ENCODE measurements around the gene IQCM.

IQCM gene

DNA sequence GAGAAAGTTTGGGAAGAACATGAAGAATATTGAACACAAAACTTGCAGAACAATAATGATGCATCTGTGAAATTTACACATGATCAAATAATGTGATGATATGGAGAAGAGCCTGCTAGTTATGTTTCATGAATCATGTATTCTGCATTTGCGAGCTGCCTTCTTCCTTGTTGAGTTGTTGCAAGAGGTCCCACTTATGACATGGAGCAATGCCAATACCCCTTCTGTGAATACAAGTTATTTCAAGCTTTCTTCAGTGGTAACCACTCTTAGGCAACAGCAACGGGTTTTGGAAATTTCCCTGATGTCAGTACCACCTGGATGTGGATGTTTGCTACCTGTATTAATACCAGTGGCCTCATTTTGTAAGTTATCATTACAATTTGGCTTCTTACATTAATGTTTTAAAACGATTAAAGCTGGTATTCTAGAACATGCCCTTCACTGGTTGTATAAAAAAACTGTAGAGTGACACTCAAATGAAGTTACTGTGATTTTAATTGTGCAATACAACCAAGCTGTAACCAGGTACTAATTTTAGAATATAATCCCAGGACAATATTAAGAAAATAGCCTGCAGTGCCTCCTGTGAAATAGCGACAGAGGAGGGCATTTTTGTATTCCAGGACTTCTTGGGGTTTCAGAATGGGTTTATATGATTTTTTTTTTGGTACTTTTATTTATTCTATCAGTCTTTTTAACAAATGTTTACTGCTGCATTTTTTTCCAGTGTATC lies 25.3 kb downstream of the IQCM start:
- TF ChIP-seq, protein P1, sequence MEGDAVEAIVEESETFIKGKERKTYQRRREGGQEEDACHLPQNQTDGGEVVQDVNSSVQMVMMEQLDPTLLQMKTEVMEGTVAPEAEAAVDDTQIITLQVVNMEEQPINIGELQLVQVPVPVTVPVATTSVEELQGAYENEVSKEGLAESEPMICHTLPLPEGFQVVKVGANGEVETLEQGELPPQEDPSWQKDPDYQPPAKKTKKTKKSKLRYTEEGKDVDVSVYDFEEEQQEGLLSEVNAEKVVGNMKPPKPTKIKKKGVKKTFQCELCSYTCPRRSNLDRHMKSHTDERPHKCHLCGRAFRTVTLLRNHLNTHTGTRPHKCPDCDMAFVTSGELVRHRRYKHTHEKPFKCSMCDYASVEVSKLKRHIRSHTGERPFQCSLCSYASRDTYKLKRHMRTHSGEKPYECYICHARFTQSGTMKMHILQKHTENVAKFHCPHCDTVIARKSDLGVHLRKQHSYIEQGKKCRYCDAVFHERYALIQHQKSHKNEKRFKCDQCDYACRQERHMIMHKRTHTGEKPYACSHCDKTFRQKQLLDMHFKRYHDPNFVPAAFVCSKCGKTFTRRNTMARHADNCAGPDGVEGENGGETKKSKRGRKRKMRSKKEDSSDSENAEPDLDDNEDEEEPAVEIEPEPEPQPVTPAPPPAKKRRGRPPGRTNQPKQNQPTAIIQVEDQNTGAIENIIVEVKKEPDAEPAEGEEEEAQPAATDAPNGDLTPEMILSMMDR (conservative IDR thresholded peaks at IDR 0.05; ENCODE audit: low read length), result no peak
- Histone ChIP-seq H2AFZ (ENCODE audit: low read length) (no peak overlapping the region), H3K4me3 (ENCODE audit: low read length, poor library complexity, severe bottlenecking) (no peak overlapping the region), H4K20me1 (ENCODE audit: insufficient read depth, low read length, poor library complexity, severe bottlenecking) (no peaks in the 10 kb centered on the region), H3F3A (ENCODE audit: low read depth) (no peaks in the 10 kb centered on the region), H3K9me2 (replicated peaks; ENCODE audit: low read depth, low read length) (no peaks in the 10 kb centered on the region), H3K4me2 (ENCODE audit: low read depth, low read length, poor library complexity, severe bottlenecking) (no peak overlapping the region), H3K36me3 (ENCODE audit: insufficient read depth, low read length) (no peaks in the 10 kb centered on the region), H3K27me3 (ENCODE audit: insufficient read depth, low read length, poor library complexity, severe bottlenecking) (no peaks in the 10 kb centered on the region), H3K9ac (ENCODE audit: low read depth, low read length, poor library complexity, severe bottlenecking) (no peak overlapping the region), H3K9me3 (ENCODE audit: insufficient read depth, low read depth, low read length) (no peaks in the 10 kb centered on the region), H3K4me1 (ENCODE audit: insufficient read depth, low read length, poor library complexity, severe bottlenecking) (no peaks in the 10 kb centered on the region), H3K79me2 (ENCODE audit: insufficient read depth, low read length) (no peaks in the 10 kb centered on the region)

DNA sequence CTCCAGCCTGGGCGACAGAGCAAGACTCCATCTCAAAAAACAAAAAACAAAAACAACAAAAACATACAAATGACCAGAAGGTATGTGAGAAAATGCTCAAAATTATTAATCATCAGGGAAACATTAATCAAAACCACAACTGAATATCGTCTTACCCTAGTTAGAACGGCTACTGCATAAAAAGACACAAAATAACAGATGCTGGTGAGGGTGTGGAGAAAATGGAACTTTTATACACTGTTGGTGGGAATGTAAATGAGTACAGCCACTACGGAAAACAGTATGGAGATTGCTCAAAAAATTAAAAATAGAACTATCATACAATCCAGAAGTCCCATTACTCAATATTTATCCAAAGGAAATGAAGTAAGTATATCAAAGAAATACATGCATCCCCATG lies 27.3 kb downstream of the IQCM start:
- no peak overlapping the region for H2AFZ ChIP-seq (ENCODE audit: low read length)
- H3K79me2 ChIP-seq (ENCODE audit: insufficient read depth, low read length), result no peaks in the 10 kb centered on the region
- no peak overlapping the region for H3K9ac ChIP-seq (ENCODE audit: low read depth, low read length, poor library complexity, severe bottlenecking)
- no peaks in the 10 kb centered on the region for H3K9me3 ChIP-seq (ENCODE audit: insufficient read depth, low read depth, low read length)
- H4K20me1 ChIP-seq (ENCODE audit: insufficient read depth, low read length, poor library complexity, severe bottlenecking), result no peaks in the 10 kb centered on the region
- H3K36me3 ChIP-seq (ENCODE audit: insufficient read depth, low read length), result no peaks in the 10 kb centered on the region
- TF ChIP-seq EZH2phosphoT487 (IDR thresholded peaks at IDR 0.05; ENCODE audit: borderline replicate concordance), result no peak
- TF ChIP-seq, protein P1 (conservative IDR thresholded peaks at IDR 0.05; ENCODE audit: low read length), result no peak
- H3K4me3 ChIP-seq (ENCODE audit: low read length, poor library complexity, severe bottlenecking), result no peak overlapping the region
- H3K4me1 ChIP-seq (ENCODE audit: insufficient read depth, low read length, poor library complexity, severe bottlenecking), result no peaks in the 10 kb centered on the region
- no peaks in the 10 kb centered on the region for H3F3A ChIP-seq (ENCODE audit: low read depth)
- no peaks in the 10 kb centered on the region for H3K9me2 ChIP-seq (replicated peaks; ENCODE audit: low read depth, low read length)
- no peak overlapping the region for H3K4me2 ChIP-seq (ENCODE audit: low read depth, low read length, poor library complexity, severe bottlenecking)
- no peaks in the 10 kb centered on the region for H3K27me3 ChIP-seq (ENCODE audit: insufficient read depth, low read length, poor library complexity, severe bottlenecking)

DNA sequence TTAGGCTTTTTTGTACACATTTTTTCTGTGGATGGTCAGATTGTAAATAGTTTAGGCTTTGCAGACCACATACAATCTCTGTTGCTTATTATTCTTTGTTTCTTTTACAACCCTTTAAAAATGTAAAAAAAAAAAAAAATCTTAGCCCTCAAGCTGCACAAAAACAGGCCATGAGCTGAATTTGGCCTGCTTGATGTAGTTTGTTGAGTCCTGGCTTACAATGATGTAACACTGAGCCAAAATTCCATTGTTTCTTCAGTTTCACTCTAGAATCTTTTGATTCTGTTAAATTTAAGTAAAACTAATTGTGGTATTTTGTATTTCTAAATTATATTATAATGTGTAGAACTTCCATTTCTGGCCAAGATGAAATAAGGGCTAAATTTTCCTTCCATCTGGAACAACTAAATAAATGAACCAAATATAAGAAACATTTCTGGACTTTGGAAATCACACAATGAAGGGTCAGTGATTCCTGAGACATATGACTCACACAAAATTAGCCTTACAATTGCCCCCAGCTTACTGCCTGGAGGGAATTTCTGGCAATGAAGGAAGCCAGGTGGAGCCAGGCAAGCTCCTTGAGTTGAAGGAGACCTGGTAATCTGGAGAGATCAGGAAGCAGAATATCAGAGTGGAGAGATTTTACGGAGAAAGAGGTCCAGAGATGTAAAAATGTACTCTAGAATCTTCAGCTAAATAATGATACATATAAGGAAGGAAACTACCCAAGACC lies 29.8 kb downstream of the IQCM start:
- Histone ChIP-seq H3K4me2 (ENCODE audit: low read depth, low read length, poor library complexity, severe bottlenecking) (no peak overlapping the region), H3K36me3 (ENCODE audit: insufficient read depth, low read length) (no peaks in the 10 kb centered on the region), H3K4me3 (ENCODE audit: low read length, poor library complexity, severe bottlenecking) (no peak overlapping the region), H2AFZ (ENCODE audit: low read length) (no peak overlapping the region), H3K4me1 (ENCODE audit: insufficient read depth, low read length, poor library complexity, severe bottlenecking) (no peaks in the 10 kb centered on the region), H3K9ac (ENCODE audit: low read depth, low read length, poor library complexity, severe bottlenecking) (no peak overlapping the region), H3K9me2 (replicated peaks; ENCODE audit: low read depth, low read length) (no peaks in the 10 kb centered on the region), H3F3A (ENCODE audit: low read depth) (no peaks in the 10 kb centered on the region), H3K9me3 (ENCODE audit: insufficient read depth, low read depth, low read length) (no peaks in the 10 kb centered on the region), H3K27me3 (ENCODE audit: insufficient read depth, low read length, poor library complexity, severe bottlenecking) (no peaks in the 10 kb centered on the region), H4K20me1 (ENCODE audit: insufficient read depth, low read length, poor library complexity, severe bottlenecking) (no peaks in the 10 kb centered on the region), H3K79me2 (ENCODE audit: insufficient read depth, low read length) (no peaks in the 10 kb centered on the region)
- TF ChIP-seq, protein P1 (conservative IDR thresholded peaks at IDR 0.05; ENCODE audit: low read length), result no peak
- TF ChIP-seq EZH2phosphoT487 (IDR thresholded peaks at IDR 0.05; ENCODE audit: borderline replicate concordance), result no peak

All from Loucy (cell line).